Naive B cell (primary cell): ENCODE results near the gene LAMA5. TPM values are rescaled to one million over a fixed set of nuclear protein-coding genes. Genes with fewer than 3 reads are reported as not detected.

ENCODE experiments used
- ATAC-seq, 2 donors: fragments of 150-1000 bp; cut with Tn5 transposase; 2 replicates each; pipeline ENCODE4 v1.10.0; 2021; ENCODE audit warnings: low read depth in 2 of 2, mild to moderate bottlenecking in 2 of 2, moderate library complexity in 2 of 2
- DNase-seq: peaks from one replicate; pipeline ENCODE4 v3.0.0; 2022
- H3K27ac Mint-ChIP-seq, 6 donors: one replicate each; pipeline ENCODE4 v1.8.0; 2020 to 2022; ENCODE audit warnings: mild to moderate bottlenecking in 6 of 6, mixed read lengths in 6 of 6, moderate library complexity in 5 of 6, inconsistent platforms in 2 of 6
- H3K27me3 Mint-ChIP-seq, 3 donors: one replicate each; pipeline ENCODE4 v1.8.0; 2021 to 2022; ENCODE audit warnings: mixed read lengths in 3 of 3, mild to moderate bottlenecking in 1 of 3
- H3K36me3 Mint-ChIP-seq, 2 donors: one replicate each; pipeline ENCODE4 v1.8.0; 2020 to 2022; ENCODE audit warnings: mixed read lengths in 2 of 2, inconsistent platforms in 1 of 2, mild to moderate bottlenecking in 1 of 2
- H3K4me1 Mint-ChIP-seq, 3 donors: one replicate each; pipeline ENCODE4 v1.8.0; 2020 to 2022; ENCODE audit warnings: mixed read lengths in 3 of 3, inconsistent platforms in 1 of 3, mild to moderate bottlenecking in 1 of 3, moderate library complexity in 1 of 3
- H3K4me3 Mint-ChIP-seq, 8 donors: one replicate each; pipeline ENCODE4 v1.8.0; 2020 to 2022; ENCODE audit warnings: mild to moderate bottlenecking in 8 of 8, mixed read lengths in 8 of 8, moderate library complexity in 8 of 8, inconsistent platforms in 2 of 8
- H3K9me3 Mint-ChIP-seq, 7 donors: one replicate each; pipeline ENCODE4 v1.8.0; 2020 to 2022; ENCODE audit warnings: mixed read lengths in 7 of 7, mild to moderate bottlenecking in 5 of 7, inconsistent platforms in 2 of 7, moderate library complexity in 1 of 7
- polyA plus RNA-seq, 6 donors: library from polyadenylated mRNA; unstranded; fragments of 300-500 nt; fragmentation: Illumina TruSeq; gene quantifications; one replicate each; pipeline ENCODE4 v1.2.3, GENCODE V29; 2021; ENCODE audit warnings: low read depth in 6 of 6

Gene LAMA5
- polyA plus RNA-seq, 6 donors from 2014 or later, result 0.50 to 11.9 (median 6.1) TPM

DNA sequence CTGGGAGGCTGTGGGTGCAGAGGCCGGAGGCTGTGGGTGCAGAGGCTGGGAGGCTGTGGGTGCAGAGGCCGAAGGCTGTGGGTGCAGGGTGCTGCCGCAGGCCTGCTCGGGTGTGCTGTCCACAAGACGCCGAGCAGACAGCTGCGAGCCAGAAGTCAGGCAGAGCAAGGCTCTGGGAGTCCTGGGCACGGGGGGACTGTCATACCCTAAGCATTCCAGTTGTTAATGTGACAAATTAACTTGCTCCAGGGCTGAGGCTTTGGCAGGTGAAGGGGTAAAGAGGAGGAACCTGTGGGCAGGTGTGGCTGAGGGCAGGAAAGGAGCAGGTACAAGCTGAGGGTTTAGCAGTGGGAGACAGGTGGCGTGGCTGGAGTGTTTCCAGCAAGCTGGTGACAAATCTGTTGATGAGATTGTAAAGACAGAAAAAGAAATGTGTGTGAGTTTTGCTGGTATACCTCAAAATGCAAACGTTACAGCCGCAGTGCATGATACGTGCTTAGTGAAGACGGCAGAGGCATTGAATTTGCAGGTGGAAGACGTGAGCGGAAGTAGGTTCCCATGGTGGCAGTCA lies 78.5 kb downstream of the LAMA5 start:
- DNase-seq, result no peak
- peaks cover 0 to 12% (median 6%) of the 10 kb centered on the region in 3 donors for H3K4me1 Mint-ChIP-seq
- peaks cover 0 to 4% of the 10 kb centered on the region in 2 donors for H3K36me3 Mint-ChIP-seq
- H3K4me3 Mint-ChIP-seq, result no peak overlapping the region
- H3K27me3 Mint-ChIP-seq, result no peaks in the 10 kb centered on the region
- peak overlapping the region in 1 of 6 donors; percentile 9 for H3K27ac Mint-ChIP-seq
- H3K9me3 Mint-ChIP-seq, result no peaks in the 10 kb centered on the region
- no peak for ATAC-seq

- no peak for ATAC-seq
- Mint-ChIP-seq H3K27me3 (no peaks in the 10 kb centered on the region), H3K9me3 (no peaks in the 10 kb centered on the region), H3K4me3 (no peak overlapping the region), H3K36me3 (peaks cover 0 to 4% of the 10 kb centered on the region in 2 donors), H3K4me1 (peaks cover 0 to 7% (median 6%) of the 10 kb centered on the region in 3 donors), H3K27ac (peak overlapping the region in 2 of 6 donors; percentile 28 to 79)
- DNase-seq, result no peak
Measured at GRCh38 chr20:62287759-62288534, 79.2 kb downstream of the LAMA5 start.

DNA sequence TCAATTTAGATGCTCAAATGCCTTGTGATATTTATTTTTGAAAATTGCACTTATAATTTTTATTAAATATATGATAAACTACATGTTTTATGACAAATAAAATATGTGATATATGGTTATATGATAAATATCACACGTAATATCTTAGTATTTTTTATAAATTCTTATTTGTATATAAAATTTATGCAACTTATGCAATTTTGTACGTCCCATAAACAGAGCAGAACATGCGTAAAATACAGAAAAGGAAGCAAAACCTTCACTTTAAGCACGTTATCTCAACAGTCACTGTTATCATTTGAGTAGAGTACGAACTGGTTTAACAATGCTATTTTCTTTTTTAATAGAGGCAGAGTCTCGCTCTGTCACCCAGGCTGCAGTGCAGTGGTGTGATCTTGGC lies 80.0 kb downstream of the LAMA5 start:
- H3K27me3 Mint-ChIP-seq, result no peaks in the 10 kb centered on the region
- H3K36me3 Mint-ChIP-seq, result peaks cover 0 to under 1% of the 10 kb centered on the region in 2 donors
- no peak overlapping the region for H3K4me3 Mint-ChIP-seq
- DNase-seq (no peak), ATAC-seq (no peak)
- H3K9me3 Mint-ChIP-seq, result no peaks in the 10 kb centered on the region
- no peak overlapping the region for H3K27ac Mint-ChIP-seq
- peaks cover 0 to 3% (median 3%) of the 10 kb centered on the region in 3 donors for H3K4me1 Mint-ChIP-seq

DNA sequence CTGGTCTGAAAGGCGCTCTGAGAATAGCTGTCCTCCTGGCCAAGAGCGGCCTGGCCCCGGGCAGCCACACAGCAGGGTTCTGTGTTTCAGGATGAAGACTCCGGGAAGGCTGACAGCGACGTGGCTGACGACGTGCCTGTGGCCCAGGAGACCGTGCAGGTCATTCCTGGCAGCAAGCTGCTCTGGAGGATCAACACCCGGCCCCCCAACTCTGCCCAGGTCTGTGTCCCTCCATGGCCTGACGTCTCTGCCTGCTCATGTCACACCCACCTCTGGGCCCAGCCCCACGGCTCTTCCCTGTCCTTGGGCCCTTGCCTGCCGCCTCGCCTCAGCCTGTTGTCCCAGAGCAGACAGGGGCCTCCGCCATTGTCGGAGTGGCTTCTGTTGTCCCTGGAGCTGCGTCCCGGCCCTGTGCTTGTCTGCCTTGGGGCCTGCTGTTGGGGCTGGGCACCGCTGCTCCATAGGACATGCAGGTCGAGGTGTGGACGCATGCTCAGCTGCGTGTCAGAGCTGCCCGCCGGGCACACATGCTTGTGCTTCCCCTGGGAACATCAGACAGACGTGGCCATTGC lies 80.5 kb downstream of the LAMA5 start:
- no peak for DNase-seq
- Mint-ChIP-seq H3K4me1 (peaks cover 0 to 3% (median 2%) of the 10 kb centered on the region in 3 donors), H3K36me3 (peaks cover 4 to 5% of the 10 kb centered on the region in 2 donors)

GRCh38 chr20:62285722-62286121 lies 81.4 kb downstream of the LAMA5 start:
- H3K27me3 Mint-ChIP-seq, result no peaks in the 10 kb centered on the region
- DNase-seq, result no peak
- H3K36me3 Mint-ChIP-seq, result peaks cover 5% of the 10 kb centered on the region in 2 donors
- H3K4me1 Mint-ChIP-seq, result peaks cover 0 to 2% (median 0%) of the 10 kb centered on the region in 3 donors
- H3K27ac Mint-ChIP-seq, result no peak overlapping the region
- H3K9me3 Mint-ChIP-seq, result no peaks in the 10 kb centered on the region
- no peak for ATAC-seq
- no peak overlapping the region for H3K4me3 Mint-ChIP-seq

More for the DNA sequence above, 80.5 kb downstream of the LAMA5 start:
- Mint-ChIP-seq H3K4me3 (no peak overlapping the region), H3K27me3 (no peaks in the 10 kb centered on the region), H3K9me3 (no peaks in the 10 kb centered on the region), H3K27ac (no peak overlapping the region)
- no peak for ATAC-seq

- H3K36me3 Mint-ChIP-seq, result peaks cover 5 to 7% of the 10 kb centered on the region in 2 donors
- no peak for ATAC-seq
- H3K27ac Mint-ChIP-seq, result no peak overlapping the region
- DNase-seq, result no peak
- peaks cover 0 to 2% (median 0%) of the 10 kb centered on the region in 3 donors for H3K4me1 Mint-ChIP-seq
- H3K4me3 Mint-ChIP-seq, result no peak overlapping the region
- no peaks in the 10 kb centered on the region for H3K27me3 Mint-ChIP-seq
- H3K9me3 Mint-ChIP-seq, result no peaks in the 10 kb centered on the region
Measured at GRCh38 chr20:62285151-62285550, 82.0 kb downstream of the LAMA5 start.

- ATAC-seq (no peak), DNase-seq (no peak)
- no peaks in the 10 kb centered on the region for H3K27me3 Mint-ChIP-seq
- H3K4me3 Mint-ChIP-seq, result no peak overlapping the region
- peaks cover 0 to 2% (median 0%) of the 10 kb centered on the region in 3 donors for H3K4me1 Mint-ChIP-seq
- peaks cover 5 to 12% of the 10 kb centered on the region in 2 donors for H3K36me3 Mint-ChIP-seq
- no peaks in the 10 kb centered on the region for H3K9me3 Mint-ChIP-seq
- H3K27ac Mint-ChIP-seq, result no peak overlapping the region
Measured at GRCh38 chr20:62284448-62284847, 82.7 kb downstream of the LAMA5 start.

DNA sequence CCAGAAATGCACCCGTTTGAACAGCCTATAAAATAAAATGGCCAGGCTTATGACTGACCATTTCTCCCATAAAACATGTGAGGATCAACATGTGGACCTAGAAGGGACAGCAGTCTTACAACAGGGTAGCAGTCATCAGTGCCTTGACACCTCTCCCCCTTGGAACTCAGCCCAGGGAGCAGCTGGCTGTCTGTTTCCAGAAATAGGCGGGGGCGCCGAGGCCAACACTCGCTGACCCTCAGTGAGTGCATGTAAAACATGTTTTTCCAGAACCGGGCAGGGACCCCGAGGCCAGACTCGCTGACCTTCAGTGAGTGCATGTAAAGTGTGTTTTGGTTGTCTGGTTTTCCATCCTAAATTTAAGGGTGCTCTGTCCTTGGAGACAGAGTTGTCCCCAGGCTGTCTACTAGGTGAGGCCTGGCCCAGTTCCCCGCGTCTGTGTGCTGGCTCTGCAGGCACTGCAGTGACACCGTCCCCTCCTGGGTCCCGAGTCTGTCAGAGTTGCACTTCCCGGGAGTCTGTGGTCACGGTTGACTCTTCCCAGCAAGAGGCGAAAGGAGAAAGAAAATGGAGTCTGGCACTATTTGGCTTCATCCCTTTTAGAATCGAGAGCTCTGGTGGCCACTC lies 84.1 kb downstream of the LAMA5 start:
- ATAC-seq (no peak), DNase-seq (no peak)
- Mint-ChIP-seq H3K27me3 (no peaks in the 10 kb centered on the region), H3K4me3 (no peak overlapping the region), H3K36me3 (peaks cover 5 to 16% of the 10 kb centered on the region in 2 donors), H3K4me1 (peaks cover 0 to 2% (median 0%) of the 10 kb centered on the region in 3 donors), H3K9me3 (no peaks in the 10 kb centered on the region), H3K27ac (no peak overlapping the region)

GRCh38 chr20:62282103-62282502 lies 85.0 kb downstream of the LAMA5 start:
- H3K27ac Mint-ChIP-seq, result no peak overlapping the region
- H3K4me3 Mint-ChIP-seq, result no peak overlapping the region
- H3K4me1 Mint-ChIP-seq, result no peaks in the 10 kb centered on the region
- ATAC-seq (no peak), DNase-seq (no peak)
- peaks cover 5 to 16% of the 10 kb centered on the region in 2 donors for H3K36me3 Mint-ChIP-seq
- no peaks in the 10 kb centered on the region for H3K27me3 Mint-ChIP-seq
- no peaks in the 10 kb centered on the region for H3K9me3 Mint-ChIP-seq

DNA sequence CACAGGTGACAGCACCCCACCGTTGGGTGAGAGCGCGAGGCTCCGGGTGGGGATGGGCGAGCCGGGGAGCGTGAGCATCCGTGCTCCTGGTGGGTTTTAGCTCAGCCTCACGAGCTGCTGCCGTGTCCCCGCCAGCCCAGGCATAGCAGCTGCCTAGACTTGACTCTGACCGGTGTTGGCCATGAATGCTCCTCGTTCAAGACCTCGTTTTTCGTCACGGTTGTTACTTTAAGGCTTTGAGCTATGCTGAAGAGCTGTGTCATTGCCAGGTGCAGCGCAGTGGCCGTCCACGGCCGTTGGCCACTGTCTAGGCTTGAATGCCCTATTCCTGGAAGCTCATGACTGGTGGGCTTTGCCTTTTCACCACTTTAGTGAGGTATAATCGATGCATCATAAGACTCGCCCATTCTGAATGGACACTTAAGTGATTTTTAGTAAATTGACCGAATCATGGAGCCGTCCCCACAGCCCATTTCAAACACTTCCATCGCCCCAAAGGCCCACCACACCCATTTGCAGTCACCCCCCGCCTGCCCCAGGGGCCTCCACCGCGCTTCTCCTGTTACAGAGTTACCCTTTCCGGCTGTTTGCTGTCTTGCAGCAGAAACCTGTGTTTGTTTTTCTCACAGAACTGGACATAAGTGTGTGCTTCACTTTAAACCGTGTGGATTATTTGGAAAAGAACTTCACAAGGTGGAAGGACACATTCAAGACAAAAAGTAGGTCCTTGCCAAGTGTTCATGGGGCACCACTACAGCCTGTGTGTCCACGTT lies 85.8 kb downstream of the LAMA5 start:
- DNase-seq (no peak), ATAC-seq (no peak)
- no peaks in the 10 kb centered on the region for H3K4me1 Mint-ChIP-seq
- no peaks in the 10 kb centered on the region for H3K9me3 Mint-ChIP-seq
- peaks cover 5 to 16% of the 10 kb centered on the region in 2 donors for H3K36me3 Mint-ChIP-seq
- H3K27me3 Mint-ChIP-seq, result no peaks in the 10 kb centered on the region
- no peak overlapping the region for H3K4me3 Mint-ChIP-seq
- H3K27ac Mint-ChIP-seq, result no peak overlapping the region

GRCh38 chr20:62280303-62280702 lies 86.8 kb downstream of the LAMA5 start:
- H3K27ac Mint-ChIP-seq, result no peak overlapping the region
- H3K27me3 Mint-ChIP-seq, result no peaks in the 10 kb centered on the region
- H3K36me3 Mint-ChIP-seq, result peaks cover 5 to 16% of the 10 kb centered on the region in 2 donors
- no peak overlapping the region for H3K4me3 Mint-ChIP-seq
- no peak for DNase-seq
- no peak for ATAC-seq
- no peaks in the 10 kb centered on the region for H3K9me3 Mint-ChIP-seq
- H3K4me1 Mint-ChIP-seq, result peaks cover 2 to 7% (median 3%) of the 10 kb centered on the region in 3 donors

DNA sequence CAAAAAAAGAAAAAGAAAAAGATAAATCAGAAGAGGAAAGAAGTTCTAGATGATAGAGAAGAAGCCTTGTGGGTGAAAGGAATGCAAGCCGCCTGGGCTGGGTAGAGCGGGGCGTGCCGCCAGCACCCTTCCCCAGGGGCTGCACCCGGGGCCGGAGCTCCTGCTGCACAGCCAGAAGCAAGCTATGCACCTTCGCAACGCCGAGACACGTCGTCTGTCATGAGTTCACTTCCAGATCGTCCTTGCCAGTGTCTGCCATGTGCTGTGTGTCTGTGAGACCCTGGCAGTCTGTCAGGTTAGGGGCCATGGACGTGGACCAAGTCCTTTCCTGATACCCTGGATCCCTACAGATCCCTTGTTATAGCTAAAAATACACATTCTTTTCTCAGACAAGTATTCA lies 89.9 kb downstream of the LAMA5 start:
- DNase-seq (no peak), ATAC-seq (no peak)
- no peaks in the 10 kb centered on the region for H3K27me3 Mint-ChIP-seq
- H3K27ac Mint-ChIP-seq, result peak overlapping the region in 1 of 6 donors; percentile 63
- peaks cover 20 to 30% (median 26%) of the 10 kb centered on the region in 3 donors for H3K4me1 Mint-ChIP-seq
- no peak overlapping the region for H3K4me3 Mint-ChIP-seq
- H3K9me3 Mint-ChIP-seq, result no peaks in the 10 kb centered on the region
- peaks cover 11 to 16% of the 10 kb centered on the region in 2 donors for H3K36me3 Mint-ChIP-seq

DNA sequence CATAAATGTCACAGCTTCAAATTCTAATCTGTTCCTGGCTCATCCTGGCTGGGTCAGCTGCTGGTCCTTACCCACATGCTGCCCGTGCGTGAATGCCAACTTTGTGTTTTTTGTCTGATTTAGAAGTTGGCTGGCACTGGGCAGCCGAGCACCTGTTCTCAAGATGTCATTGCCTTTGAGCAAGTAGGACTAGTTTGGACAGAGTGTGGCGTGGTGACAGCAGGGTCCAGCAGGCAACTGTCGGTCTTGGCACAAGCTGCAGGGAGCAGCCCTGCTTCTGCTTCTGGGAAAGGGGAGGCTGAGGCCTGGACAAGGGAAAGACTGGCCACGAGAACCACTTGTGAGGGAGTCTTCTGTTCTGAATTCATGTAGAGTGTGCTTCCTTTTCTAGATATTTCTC lies 90.7 kb downstream of the LAMA5 start:
- H3K27me3 Mint-ChIP-seq, result no peaks in the 10 kb centered on the region
- no peak overlapping the region for H3K4me3 Mint-ChIP-seq
- H3K4me1 Mint-ChIP-seq, result peaks cover 20 to 30% (median 26%) of the 10 kb centered on the region in 3 donors
- ATAC-seq (no peak), DNase-seq (no peak)
- H3K27ac Mint-ChIP-seq, result no peak overlapping the region
- H3K36me3 Mint-ChIP-seq, result peaks cover 8 to 11% of the 10 kb centered on the region in 2 donors
- no peaks in the 10 kb centered on the region for H3K9me3 Mint-ChIP-seq
